Fibroblast of pulmonary artery (primary cell): ENCODE data around the gene RRBP1.
A peak's percentile ranks its signal among the peaks of the same experiment; 100 is the strongest.

Source experiments
- DNase-seq: peaks from one replicate; pipeline ENCODE4 v3.0.0-alpha.2; 2010; ENCODE audit warnings: low read depth
- H3K4me3 ChIP-seq: replicated peaks from 2 replicates; pipeline ENCODE4 v1.5.1; 2011; ENCODE audit warnings: low read depth, mild to moderate bottlenecking, control low read depth, low read length, moderate library complexity
- CTCF ChIP-seq: IDR thresholded peaks from 2 replicates; pipeline ENCODE4 v1.5.1; 2011; ENCODE audit warnings: mild to moderate bottlenecking, control low read depth, low read length, inconsistent platforms; ENCODE audit errors: missing control alignments

The RRBP1 gene

GRCh38 chr20:17620371-17621228 lies 61.4 kb downstream of the RRBP1 start:
- TF ChIP-seq CTCF = no peak
- no peak for DNase-seq
- H3K4me3 ChIP-seq = no peak overlapping the region

GRCh38 chr20:17619351-17620093 lies 62.5 kb downstream of the RRBP1 start:
- TF ChIP-seq CTCF = no peak
- no peak for DNase-seq
- H3K4me3 ChIP-seq = no peak overlapping the region

- DNase-seq = no peak
- TF ChIP-seq CTCF = no peak
- no peak overlapping the region for H3K4me3 ChIP-seq
Observed at GRCh38 chr20:17618673-17619013, 63.4 kb downstream of the RRBP1 start.

- no peak overlapping the region for H3K4me3 ChIP-seq
- DNase-seq = no peak
- no peak for TF ChIP-seq CTCF
Observed at GRCh38 chr20:17617868-17618672, 64.0 kb downstream of the RRBP1 start.

- H3K4me3 ChIP-seq = no peak overlapping the region
- peak; percentile 55 for TF ChIP-seq CTCF
- peak; percentile 45 for DNase-seq
Observed at GRCh38 chr20:17617212-17617867, 64.7 kb downstream of the RRBP1 start.

GRCh38 chr20:17616480-17617211 lies 65.4 kb downstream of the RRBP1 start:
- no peak overlapping the region for H3K4me3 ChIP-seq
- no peak for TF ChIP-seq CTCF
- no peak for DNase-seq
